ENCODE results near the gene STK16. TPM values are rescaled to one million over a fixed set of nuclear protein-coding genes. Genes with fewer than 3 reads are reported as not detected.
"Not testable (repeated sequence)": the region's sequence is repeated elsewhere in the genome, so short reads cannot be mapped to it uniquely, and the experiment has no call there.

STK16 gene
- total RNA-seq, 1 donor from 2014 or later: 19.1 TPM

DNA sequence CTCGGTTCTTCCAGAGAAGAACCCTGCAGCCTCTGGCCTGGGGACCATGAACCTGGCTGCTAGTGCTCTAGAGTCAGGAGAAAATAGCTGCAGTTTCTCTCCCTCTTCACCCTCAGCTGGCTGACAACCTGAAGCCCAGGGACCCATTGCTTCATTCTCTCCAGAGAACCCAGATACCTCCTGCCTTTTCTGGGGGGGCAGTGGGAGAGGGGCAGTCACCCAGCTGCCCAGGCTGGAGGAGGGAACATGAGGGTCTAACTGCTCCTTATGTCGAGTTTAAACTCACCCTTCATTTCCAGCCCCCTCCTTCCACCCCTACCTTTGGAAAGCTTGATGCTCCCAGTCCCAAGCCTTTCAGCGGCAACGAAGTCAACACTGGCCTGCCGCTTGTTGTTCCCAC lies 46.3 kb upstream of the STK16 start:
- no peaks in the 10 kb centered on the region for H3K79me2 ChIP-seq (ENCODE audit: insufficient read depth, low read length)
- no peaks in the 10 kb centered on the region for H3K36me3 ChIP-seq (ENCODE audit: insufficient read depth, low read length)
- H3K9ac ChIP-seq (ENCODE audit: low read length): no peak overlapping the region
- H3K4me3 ChIP-seq (ENCODE audit: insufficient read depth, low read depth, low read length): no peak overlapping the region
- Mint-ChIP-seq H3K4me1 (ENCODE audit: low read depth, unreplicated experiment) (no peaks in the 10 kb centered on the region), H3K36me3 (ENCODE audit: low read depth, unreplicated experiment) (no peaks in the 10 kb centered on the region), H3K27ac (ENCODE audit: unreplicated experiment) (no peak overlapping the region), H3K4me3 (ENCODE audit: unreplicated experiment) (no peak overlapping the region), H3K9me3 (ENCODE audit: unreplicated experiment) (no peaks in the 10 kb centered on the region), H3K27me3 (ENCODE audit: low read depth, unreplicated experiment) (peaks cover 20% of the 10 kb centered on the region)
- peaks cover 6% of the 10 kb centered on the region for H3K27me3 ChIP-seq (ENCODE audit: insufficient read depth, low read length)
- H3K27ac ChIP-seq (ENCODE audit: low read depth, low read length): no peak overlapping the region
- H3K9me3 ChIP-seq (ENCODE audit: insufficient read depth, low read depth, low read length): no peaks in the 10 kb centered on the region
- TF ChIP-seq, protein P1, sequence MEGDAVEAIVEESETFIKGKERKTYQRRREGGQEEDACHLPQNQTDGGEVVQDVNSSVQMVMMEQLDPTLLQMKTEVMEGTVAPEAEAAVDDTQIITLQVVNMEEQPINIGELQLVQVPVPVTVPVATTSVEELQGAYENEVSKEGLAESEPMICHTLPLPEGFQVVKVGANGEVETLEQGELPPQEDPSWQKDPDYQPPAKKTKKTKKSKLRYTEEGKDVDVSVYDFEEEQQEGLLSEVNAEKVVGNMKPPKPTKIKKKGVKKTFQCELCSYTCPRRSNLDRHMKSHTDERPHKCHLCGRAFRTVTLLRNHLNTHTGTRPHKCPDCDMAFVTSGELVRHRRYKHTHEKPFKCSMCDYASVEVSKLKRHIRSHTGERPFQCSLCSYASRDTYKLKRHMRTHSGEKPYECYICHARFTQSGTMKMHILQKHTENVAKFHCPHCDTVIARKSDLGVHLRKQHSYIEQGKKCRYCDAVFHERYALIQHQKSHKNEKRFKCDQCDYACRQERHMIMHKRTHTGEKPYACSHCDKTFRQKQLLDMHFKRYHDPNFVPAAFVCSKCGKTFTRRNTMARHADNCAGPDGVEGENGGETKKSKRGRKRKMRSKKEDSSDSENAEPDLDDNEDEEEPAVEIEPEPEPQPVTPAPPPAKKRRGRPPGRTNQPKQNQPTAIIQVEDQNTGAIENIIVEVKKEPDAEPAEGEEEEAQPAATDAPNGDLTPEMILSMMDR (IDR thresholded peaks at IDR 0.05; ENCODE audit: insufficient read depth, low read depth, low read length): no peak
- no peak for TF ChIP-seq EZH2 (IDR thresholded peaks at IDR 0.05; ENCODE audit: insufficient read depth, low read length)
- no peak for FAIRE-seq
- no peaks in the 10 kb centered on the region for H3K4me1 ChIP-seq (ENCODE audit: insufficient read depth, low read length)
- no peak overlapping the region for H3K4me2 ChIP-seq (ENCODE audit: low read length)
- no peak for DNase-seq (ENCODE audit: low read depth)
- H4K20me1 ChIP-seq (ENCODE audit: insufficient read depth, low read length): no peaks in the 10 kb centered on the region
- no peak overlapping the region for H2AFZ ChIP-seq (ENCODE audit: low read depth, low read length)

DNA sequence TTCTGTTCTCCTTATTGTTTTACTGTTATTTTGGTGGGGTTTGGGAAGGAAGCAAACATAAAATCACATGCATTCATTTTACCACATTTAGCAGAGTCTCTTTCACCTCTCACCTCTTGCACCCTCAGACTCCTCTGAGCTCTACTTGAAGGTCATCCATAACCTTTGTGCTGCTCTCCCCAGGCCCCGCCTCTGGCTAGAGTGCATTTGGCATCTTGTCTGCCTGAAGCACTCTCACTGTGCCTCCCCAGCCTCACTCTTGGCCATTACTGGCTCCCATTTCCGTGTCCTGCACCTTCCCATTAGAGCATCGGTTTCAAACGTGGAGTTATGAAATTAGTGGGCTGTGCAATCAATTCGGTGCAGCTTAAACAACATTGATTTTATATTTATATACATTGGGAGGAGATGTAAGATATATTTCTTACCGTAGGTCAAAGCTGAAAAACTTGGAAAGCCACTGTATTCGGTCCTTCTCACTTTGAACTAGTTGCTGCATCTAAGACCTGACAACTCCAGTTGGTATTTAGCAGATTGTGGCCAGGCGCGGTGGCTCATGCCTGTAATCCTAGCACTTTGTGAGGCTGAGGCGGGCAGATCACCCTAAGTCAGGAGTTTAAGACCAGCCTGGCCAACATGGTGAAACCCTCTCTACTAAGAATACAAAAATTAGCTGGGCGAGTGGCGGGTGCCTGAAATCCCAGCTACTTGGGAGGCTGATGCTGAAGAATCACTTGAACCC lies 45.6 kb upstream of the STK16 start:
- Histone ChIP-seq H3K27ac (ENCODE audit: low read depth, low read length) (no peak overlapping the region), H3K4me3 (ENCODE audit: insufficient read depth, low read depth, low read length) (no peak overlapping the region), H3K4me1 (ENCODE audit: insufficient read depth, low read length) (no peaks in the 10 kb centered on the region), H3K9me3 (ENCODE audit: insufficient read depth, low read depth, low read length) (no peaks in the 10 kb centered on the region), H3K36me3 (ENCODE audit: insufficient read depth, low read length) (no peaks in the 10 kb centered on the region), H3K27me3 (ENCODE audit: insufficient read depth, low read length) (peaks cover 6% of the 10 kb centered on the region), H3K79me2 (ENCODE audit: insufficient read depth, low read length) (no peaks in the 10 kb centered on the region), H2AFZ (ENCODE audit: low read depth, low read length) (no peak overlapping the region), H4K20me1 (ENCODE audit: insufficient read depth, low read length) (no peaks in the 10 kb centered on the region), H3K9ac (ENCODE audit: low read length) (no peak overlapping the region), H3K4me2 (ENCODE audit: low read length) (no peak overlapping the region)
- TF ChIP-seq, protein P1 (IDR thresholded peaks at IDR 0.05; ENCODE audit: insufficient read depth, low read depth, low read length): no peak
- no peak for TF ChIP-seq EZH2 (IDR thresholded peaks at IDR 0.05; ENCODE audit: insufficient read depth, low read length)
- H3K27ac Mint-ChIP-seq (ENCODE audit: unreplicated experiment): no peak overlapping the region
- H3K4me3 Mint-ChIP-seq (ENCODE audit: unreplicated experiment): no peak overlapping the region
- no peaks in the 10 kb centered on the region for H3K36me3 Mint-ChIP-seq (ENCODE audit: low read depth, unreplicated experiment)
- H3K4me1 Mint-ChIP-seq (ENCODE audit: low read depth, unreplicated experiment): no peaks in the 10 kb centered on the region
- DNase-seq (ENCODE audit: low read depth): no peak
- H3K9me3 Mint-ChIP-seq (ENCODE audit: unreplicated experiment): no peaks in the 10 kb centered on the region
- FAIRE-seq: no peak
- peaks cover 20% of the 10 kb centered on the region for H3K27me3 Mint-ChIP-seq (ENCODE audit: low read depth, unreplicated experiment)

DNA sequence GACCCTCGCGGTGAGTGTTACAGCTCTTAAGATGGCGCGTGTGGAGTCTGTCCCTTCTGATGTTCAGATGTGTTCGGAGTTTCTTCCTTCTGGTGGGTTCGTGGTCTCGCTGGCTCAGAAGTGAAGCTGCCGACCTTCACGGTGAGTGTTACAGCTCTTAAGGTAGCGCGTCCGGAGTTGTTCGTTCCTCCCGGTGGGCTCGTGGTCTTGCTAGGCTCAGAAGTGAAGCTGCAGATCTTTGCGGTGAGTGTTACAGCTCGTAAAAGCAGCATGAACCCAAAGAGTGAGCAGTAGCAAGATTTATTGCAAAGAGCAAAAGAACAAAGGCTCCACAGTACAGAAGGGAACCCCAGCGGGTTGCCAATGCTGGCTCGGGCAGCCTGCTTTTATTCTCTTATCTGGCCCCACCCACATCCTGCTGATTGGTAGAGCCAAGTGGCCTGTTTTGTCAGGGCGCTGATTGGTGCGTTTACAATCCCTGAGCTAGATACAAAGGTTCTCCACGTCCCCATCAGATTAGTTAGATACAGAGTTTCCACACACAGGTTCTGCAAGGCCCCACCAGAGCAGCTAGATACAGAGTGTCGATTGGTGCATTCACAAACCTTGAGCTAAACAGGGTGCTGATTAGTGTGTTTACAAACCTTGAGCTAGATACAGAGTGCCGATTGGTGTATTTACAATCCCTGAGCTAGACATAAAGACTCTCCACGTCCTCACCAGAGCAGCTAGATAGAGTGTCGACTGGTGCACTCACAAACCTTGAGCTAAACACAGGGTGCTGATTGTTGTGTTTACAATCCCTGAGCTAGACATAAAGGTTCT lies 44.6 kb upstream of the STK16 start:
- H3K9me3 ChIP-seq (ENCODE audit: insufficient read depth, low read depth, low read length); H3K4me3 ChIP-seq (ENCODE audit: insufficient read depth, low read depth, low read length); H3K36me3 Mint-ChIP-seq (ENCODE audit: low read depth, unreplicated experiment); H3K9ac ChIP-seq (ENCODE audit: low read length); H3K27me3 ChIP-seq (ENCODE audit: insufficient read depth, low read length); H3K4me1 ChIP-seq (ENCODE audit: insufficient read depth, low read length); FAIRE-seq; H3K27ac ChIP-seq (ENCODE audit: low read depth, low read length); H2AFZ ChIP-seq (ENCODE audit: low read depth, low read length); H3K4me1 Mint-ChIP-seq (ENCODE audit: low read depth, unreplicated experiment); H3K4me3 Mint-ChIP-seq (ENCODE audit: unreplicated experiment); H3K79me2 ChIP-seq (ENCODE audit: insufficient read depth, low read length); H4K20me1 ChIP-seq (ENCODE audit: insufficient read depth, low read length); H3K36me3 ChIP-seq (ENCODE audit: insufficient read depth, low read length); H3K4me2 ChIP-seq (ENCODE audit: low read length); H3K9me3 Mint-ChIP-seq (ENCODE audit: unreplicated experiment); DNase-seq (ENCODE audit: low read depth): not testable (repeated sequence)
- Mint-ChIP-seq H3K27ac (ENCODE audit: unreplicated experiment) (peak overlapping the region; percentile 62), H3K27me3 (ENCODE audit: low read depth, unreplicated experiment) (peaks cover 16% of the 10 kb centered on the region)

DNA sequence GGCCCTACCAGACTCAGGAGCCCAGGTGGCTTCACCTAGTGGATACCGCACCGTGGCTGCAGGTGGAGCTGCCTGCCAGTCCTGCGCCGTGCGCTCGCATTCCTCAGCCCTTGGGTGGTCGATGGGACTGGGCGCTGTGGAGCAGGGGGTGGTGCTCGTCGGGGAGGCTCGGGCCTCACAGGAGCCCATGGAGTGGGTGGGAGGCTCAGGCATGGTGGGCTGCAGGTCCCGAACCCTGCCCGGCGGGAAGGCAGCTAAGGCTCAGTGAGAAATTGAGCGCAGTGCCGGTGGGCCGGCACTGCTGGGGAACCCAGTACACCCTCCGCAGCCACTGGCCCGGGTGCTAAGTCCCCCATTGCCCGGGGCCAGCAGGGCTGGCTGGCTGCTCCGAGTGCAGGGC lies 43.9 kb upstream of the STK16 start:
- not testable (repeated sequence) for H3K4me3 ChIP-seq (ENCODE audit: insufficient read depth, low read depth, low read length); H4K20me1 ChIP-seq (ENCODE audit: insufficient read depth, low read length); H3K27ac ChIP-seq (ENCODE audit: low read depth, low read length); H2AFZ ChIP-seq (ENCODE audit: low read depth, low read length); H3K9ac ChIP-seq (ENCODE audit: low read length); FAIRE-seq; H3K9me3 Mint-ChIP-seq (ENCODE audit: unreplicated experiment); H3K79me2 ChIP-seq (ENCODE audit: insufficient read depth, low read length); H3K4me1 Mint-ChIP-seq (ENCODE audit: low read depth, unreplicated experiment); H3K27ac Mint-ChIP-seq (ENCODE audit: unreplicated experiment); H3K4me2 ChIP-seq (ENCODE audit: low read length); H3K36me3 Mint-ChIP-seq (ENCODE audit: low read depth, unreplicated experiment); H3K4me3 Mint-ChIP-seq (ENCODE audit: unreplicated experiment); H3K4me1 ChIP-seq (ENCODE audit: insufficient read depth, low read length); H3K36me3 ChIP-seq (ENCODE audit: insufficient read depth, low read length); H3K27me3 ChIP-seq (ENCODE audit: insufficient read depth, low read length); DNase-seq (ENCODE audit: low read depth); H3K9me3 ChIP-seq (ENCODE audit: insufficient read depth, low read depth, low read length)
- peaks cover 16% of the 10 kb centered on the region for H3K27me3 Mint-ChIP-seq (ENCODE audit: low read depth, unreplicated experiment)

All from astrocyte (in vitro differentiated cells and primary cell).